HG03159 (cell line): Measurements from ENCODE around the gene RAB11FIP2.

Experiments used
- ATAC-seq: cut with Tn5 transposase; IDR thresholded peaks from one replicate; pipeline ENCODE4 v1.9.1; 2021; ENCODE audit warnings: mild to moderate bottlenecking, moderate library complexity; ENCODE audit not compliant: unreplicated experiment

RAB11FIP2 gene

DNA sequence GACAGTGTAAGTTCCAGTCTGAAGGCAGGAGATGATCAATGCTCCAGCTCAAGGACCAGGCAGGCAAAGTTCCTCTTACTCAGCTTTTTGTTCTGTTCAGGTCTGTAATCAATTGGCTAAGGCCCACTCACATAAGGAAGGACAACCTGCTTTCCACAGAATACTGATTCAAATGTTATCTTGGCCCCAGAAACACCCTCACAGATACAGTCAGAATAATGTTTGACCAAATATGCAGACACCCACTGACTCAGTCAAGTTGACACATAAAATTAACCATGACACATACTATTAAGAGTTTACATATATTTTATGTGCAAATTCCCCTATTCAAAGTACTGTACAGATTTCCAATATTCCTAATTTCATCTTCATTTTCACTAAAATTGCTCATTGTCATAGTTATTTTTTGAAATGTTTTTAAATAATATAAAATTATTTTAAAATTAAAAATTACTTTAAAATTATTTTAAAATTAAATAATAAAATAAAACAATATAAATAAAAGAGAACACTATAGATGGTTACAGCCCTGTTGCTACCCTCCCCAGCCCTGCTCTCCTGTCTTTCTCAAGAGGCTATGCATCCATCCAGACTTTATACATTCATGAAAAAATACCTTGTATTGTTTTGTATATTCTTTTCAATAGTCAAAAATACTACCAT is 59.4 kb downstream of the RAB11FIP2 start:
- no peak for ATAC-seq

- no peak for ATAC-seq
Measured at GRCh38 chr10:117983961-117984360, 62.8 kb downstream of the RAB11FIP2 start.

DNA sequence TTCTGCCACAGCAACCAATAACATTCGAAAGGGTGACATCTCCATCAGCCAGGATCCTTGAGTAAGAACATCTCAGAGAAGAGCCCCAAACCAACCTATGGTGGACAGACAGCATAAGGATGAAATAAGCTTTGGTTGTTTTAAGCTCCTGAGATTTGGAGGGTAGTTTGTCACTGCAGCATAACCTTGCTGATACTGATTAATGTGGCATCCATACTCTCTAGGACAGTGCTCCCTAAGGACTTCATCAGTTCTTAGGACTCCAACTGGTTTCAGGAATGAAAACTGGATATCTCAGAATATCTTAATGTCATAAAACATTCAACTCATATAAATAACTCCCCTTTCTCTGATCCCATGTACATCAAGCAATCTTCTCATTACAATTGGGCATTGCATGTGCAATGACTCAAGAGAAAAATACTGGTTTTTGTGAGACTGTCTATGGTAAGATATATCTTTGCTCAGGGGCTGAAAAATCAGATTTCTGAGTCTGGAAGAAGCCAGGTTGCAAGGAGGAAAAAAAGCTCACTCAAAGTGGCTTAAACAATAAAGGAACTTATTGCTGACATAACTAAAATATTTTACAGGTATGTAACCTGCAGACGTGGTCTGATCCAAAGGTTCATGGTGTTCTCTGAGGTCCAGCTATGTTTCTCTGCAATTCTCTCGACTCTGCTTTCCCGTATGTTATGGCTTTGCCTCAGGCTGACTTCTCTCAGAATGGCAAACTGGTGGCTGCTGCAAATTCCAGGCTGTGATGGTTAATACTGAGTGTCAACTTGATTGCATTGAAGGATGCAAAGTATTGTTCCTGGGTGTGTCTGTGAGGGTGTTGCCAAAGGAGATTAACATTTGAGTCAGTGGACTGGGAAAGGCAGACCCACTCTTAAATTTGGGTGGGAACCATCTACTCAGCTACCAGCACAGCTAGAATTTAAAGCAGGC is 65.7 kb downstream of the RAB11FIP2 start:
- ATAC-seq, result no peak

DNA sequence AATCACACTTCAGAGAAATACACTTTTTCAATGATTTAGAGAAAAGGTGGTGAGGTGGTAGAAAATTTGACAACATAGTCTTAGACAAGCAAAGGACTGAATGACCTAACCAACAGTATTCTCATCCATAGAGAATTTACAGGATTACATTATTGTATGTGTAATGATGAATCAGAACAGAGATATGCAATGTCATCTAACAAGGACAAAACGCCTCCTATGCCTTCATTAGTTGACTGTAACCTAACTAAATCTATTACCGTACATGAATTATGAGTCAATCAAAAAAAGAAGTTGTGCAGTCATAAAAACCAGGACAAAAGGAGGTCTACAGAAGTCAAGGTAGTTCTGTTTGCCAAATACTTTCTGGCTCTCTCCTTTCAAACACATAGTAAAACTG is 66.5 kb downstream of the RAB11FIP2 start:
- no peak for ATAC-seq

GRCh38 chr10:117972168-117972837 is 74.4 kb downstream of the RAB11FIP2 start:
- no peak for ATAC-seq

DNA sequence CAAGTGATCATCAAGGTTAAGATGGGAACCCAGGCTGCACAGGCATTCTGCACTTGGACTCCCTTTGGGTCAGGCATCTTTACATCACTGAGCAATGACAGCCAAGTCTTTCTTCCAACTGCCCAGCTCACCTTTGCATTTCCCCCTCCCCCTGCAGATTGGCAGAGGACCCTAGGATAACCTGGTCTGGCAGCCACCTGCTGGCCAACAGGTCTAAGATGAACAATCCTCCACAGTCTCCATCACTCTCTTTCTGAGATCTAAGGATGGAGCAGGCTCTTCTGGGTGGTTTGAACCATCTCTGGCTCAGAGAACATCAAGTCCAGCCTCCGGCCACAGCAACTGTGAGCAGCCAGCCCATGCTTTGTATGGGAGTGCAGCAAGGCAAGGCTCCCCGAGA is 75.8 kb downstream of the RAB11FIP2 start:
- no peak for ATAC-seq

DNA sequence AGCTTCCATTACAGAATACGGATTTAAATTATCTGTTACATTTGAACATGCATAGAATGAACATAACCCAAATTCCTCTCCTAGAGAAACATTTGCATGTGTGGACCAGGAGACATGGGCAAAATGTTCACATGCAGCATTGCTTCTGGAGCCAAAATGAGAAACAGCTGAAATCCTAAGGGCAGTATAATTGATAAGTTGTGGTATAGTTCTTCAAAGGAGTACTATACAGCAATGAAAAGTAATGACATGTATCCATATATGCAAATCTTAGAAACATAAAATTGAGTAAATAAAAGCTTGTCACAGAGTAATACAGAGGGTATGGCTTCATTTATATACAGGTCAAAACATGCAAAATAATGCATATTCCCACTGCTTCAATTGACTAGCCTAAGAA is 77.1 kb downstream of the RAB11FIP2 start:
- no peak for ATAC-seq

DNA sequence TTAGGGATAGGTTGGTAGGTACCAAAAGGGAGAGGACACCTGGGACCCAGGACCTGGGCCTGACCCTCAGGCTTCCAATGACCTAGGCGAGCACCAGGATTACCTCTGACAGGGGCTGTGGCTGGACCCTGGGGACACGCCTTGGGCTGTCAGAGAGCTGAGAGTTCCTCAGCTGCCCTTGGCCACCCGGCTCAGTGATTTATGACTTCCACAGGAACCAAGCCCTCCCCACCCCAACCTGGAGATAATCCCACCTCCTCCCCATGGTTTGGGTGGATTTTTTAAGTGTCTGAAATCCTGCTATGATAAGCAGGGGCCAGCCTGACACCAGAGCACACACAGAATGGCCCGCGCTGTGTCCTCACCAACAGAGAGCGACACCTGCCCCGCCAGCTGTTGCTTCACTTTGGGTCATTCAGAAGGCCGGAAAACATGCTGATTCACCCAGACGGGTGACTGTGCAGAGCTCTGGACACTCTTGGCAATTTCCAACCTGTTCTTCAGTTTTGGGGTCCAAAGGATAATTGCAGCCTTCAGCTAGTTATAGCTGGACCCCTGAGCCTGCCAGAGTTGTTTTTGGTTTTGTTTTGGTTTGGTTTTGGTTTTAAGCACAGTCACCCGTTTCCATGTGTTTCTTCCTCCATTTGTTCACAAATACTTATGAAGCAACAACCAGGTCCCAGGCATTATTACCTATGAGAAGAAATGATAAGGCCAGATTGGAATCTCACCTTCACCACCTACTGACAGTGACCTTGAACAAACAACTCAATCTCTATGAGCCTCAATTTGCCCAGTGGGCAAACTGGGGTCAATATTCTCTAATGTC is 78.2 kb downstream of the RAB11FIP2 start:
- ATAC-seq, result no peak

- ATAC-seq, result no peak
Measured at GRCh38 chr10:117967149-117967650, 79.5 kb downstream of the RAB11FIP2 start.

DNA sequence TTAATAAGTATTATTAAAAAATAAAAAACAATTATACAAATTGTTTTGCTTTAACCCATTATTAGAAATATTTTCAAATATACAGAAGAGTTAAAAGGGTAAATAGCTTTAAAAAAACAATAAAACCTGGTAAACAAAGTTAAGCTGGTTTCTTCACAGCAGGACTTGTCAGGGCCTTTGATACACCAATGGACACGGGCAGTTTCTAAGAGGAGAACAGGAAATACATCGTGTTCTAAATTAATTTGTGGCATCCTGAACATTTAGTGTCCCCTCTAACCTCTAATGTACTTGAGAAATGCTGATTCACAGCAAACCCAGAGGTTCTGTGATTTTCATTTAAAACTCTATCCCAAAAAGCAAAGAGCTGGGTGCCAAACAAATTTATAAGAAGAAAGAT is 80.8 kb downstream of the RAB11FIP2 start:
- ATAC-seq, result no peak

DNA sequence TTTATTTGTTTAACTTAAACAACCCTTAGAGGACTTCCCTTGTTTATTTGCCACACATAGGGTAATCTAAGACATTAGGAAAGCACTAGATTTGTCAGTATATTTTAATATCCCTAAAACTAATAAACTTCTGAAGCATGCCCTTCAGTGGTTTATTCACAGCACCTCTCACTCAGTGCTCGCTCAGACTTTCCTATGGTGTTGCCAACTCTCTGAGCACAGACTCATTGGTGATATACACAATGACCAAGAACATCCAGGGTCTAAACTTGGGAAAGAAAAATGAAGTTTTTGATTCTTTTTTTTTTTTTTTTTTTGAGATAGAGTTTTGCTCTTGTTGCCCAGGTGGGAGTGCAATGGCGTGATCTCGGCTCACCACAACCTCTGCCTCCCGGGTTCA is 82.2 kb downstream of the RAB11FIP2 start:
- no peak for ATAC-seq

DNA sequence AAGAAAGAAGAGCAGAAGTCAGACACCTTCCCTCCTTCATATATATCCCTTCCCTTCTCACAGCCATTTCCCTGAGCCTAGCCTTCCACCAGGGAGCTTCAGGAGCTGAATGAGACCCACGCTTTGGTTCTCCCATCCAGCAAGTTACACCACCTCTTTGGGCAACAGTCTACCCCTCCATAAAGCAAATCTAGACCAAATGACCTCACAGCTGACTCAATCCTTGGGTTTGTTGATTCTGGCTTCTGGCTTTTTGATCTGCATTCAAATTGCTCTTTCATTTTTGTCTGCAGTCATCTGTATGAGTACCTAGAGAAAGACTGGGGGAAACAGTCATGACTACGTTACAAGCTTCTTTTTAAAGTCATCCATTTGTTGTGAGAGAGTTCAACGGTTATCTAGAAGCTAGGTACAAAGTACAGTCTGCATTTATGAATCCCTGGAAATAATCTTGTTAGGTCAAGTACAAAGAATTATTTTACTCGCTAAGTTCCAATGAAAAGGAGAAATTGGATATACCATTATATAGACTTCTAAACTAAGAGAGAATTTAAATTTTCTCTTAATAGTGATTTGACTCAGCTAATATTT is 86.3 kb downstream of the RAB11FIP2 start:
- ATAC-seq, result no peak

- no peak for ATAC-seq
Measured at GRCh38 chr10:117956972-117957371, 89.8 kb downstream of the RAB11FIP2 start.

GRCh38 chr10:117955176-117955575 is 91.6 kb downstream of the RAB11FIP2 start:
- ATAC-seq, result no peak
